SU-DHL-6 (cell line): ENCODE measurements around the gene MYBPC3.

Source experiments
- EZH2phosphoT487 ChIP-seq: fragments of 200-600 bp; sonication (generic), shearing (Covaris generic); conservative IDR thresholded peaks from 2 replicates; pipeline ENCODE4 v1.6.1; 2018; ENCODE audit warnings: mild to moderate bottlenecking, antibody characterized with exemption, low read length, moderate library complexity, mixed read lengths
- TF ChIP-seq, protein P1 (sequence below): fragments of 200-600 bp; sonication (generic); IDR thresholded peaks from one replicate; pipeline ENCODE4 v1.5.1; 2017; ENCODE audit warnings: antibody characterized with exemption, mild to moderate bottlenecking, low read length, moderate library complexity; ENCODE audit not compliant: insufficient read depth, poor library complexity, severe bottlenecking

GRCh38 chr11:47324520-47324919, 28.0 kb downstream of the MYBPC3 start:
- TF ChIP-seq, protein P1, sequence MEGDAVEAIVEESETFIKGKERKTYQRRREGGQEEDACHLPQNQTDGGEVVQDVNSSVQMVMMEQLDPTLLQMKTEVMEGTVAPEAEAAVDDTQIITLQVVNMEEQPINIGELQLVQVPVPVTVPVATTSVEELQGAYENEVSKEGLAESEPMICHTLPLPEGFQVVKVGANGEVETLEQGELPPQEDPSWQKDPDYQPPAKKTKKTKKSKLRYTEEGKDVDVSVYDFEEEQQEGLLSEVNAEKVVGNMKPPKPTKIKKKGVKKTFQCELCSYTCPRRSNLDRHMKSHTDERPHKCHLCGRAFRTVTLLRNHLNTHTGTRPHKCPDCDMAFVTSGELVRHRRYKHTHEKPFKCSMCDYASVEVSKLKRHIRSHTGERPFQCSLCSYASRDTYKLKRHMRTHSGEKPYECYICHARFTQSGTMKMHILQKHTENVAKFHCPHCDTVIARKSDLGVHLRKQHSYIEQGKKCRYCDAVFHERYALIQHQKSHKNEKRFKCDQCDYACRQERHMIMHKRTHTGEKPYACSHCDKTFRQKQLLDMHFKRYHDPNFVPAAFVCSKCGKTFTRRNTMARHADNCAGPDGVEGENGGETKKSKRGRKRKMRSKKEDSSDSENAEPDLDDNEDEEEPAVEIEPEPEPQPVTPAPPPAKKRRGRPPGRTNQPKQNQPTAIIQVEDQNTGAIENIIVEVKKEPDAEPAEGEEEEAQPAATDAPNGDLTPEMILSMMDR = no peak
- no peak for TF ChIP-seq EZH2phosphoT487
